Measurements from ENCODE around the gene RETN. TPM values are rescaled to one million over a fixed set of nuclear protein-coding genes. Genes with fewer than 3 reads are reported as not detected.

RETN gene
- total RNA-seq, 2 experiments from 2014 or later: not detected

GRCh38 chr19:7661744-7662538, 6.9 kb upstream of the RETN start:
- H3K36me3 Mint-ChIP-seq (ENCODE audit: low read depth): no peaks in the 10 kb centered on the region
- H3K9me3 ChIP-seq (ENCODE audit: control insufficient read depth in 1 of 2, insufficient read depth in 1 of 2, low read length in 2 of 2): no peaks in the 10 kb centered on the region
- ATAC-seq (ENCODE audit: poor library complexity): no peak
- CTCF ChIA-PET: interaction anchor here (0.7 kb wide), 1 partner anchor 503 kb away, joined by 3 read pairs; no protein-coding TSS in a partner anchor
- H3K4me1 ChIP-seq (ENCODE audit: insufficient read depth, low read length): peaks cover 20% of the 10 kb centered on the region
- no peak overlapping the region for H3K4me3 ChIP-seq (ENCODE audit: low read length)
- no peaks in the 10 kb centered on the region for H3K27me3 ChIP-seq (ENCODE audit: control insufficient read depth in 1 of 2, insufficient read depth in 2 of 2, low read length in 2 of 2)
- no peak for DNase-seq
- peaks cover 13% of the 10 kb centered on the region for H3K4me1 Mint-ChIP-seq (ENCODE audit: low read depth)
- POLR2A ChIA-PET: no interaction called here
- H3K27ac Mint-ChIP-seq: no peak overlapping the region
- no peaks in the 10 kb centered on the region for H3K9me3 Mint-ChIP-seq
- no peaks in the 10 kb centered on the region for H3K36me3 ChIP-seq (ENCODE audit: insufficient read depth, low read length)
- TF ChIP-seq, protein P1, sequence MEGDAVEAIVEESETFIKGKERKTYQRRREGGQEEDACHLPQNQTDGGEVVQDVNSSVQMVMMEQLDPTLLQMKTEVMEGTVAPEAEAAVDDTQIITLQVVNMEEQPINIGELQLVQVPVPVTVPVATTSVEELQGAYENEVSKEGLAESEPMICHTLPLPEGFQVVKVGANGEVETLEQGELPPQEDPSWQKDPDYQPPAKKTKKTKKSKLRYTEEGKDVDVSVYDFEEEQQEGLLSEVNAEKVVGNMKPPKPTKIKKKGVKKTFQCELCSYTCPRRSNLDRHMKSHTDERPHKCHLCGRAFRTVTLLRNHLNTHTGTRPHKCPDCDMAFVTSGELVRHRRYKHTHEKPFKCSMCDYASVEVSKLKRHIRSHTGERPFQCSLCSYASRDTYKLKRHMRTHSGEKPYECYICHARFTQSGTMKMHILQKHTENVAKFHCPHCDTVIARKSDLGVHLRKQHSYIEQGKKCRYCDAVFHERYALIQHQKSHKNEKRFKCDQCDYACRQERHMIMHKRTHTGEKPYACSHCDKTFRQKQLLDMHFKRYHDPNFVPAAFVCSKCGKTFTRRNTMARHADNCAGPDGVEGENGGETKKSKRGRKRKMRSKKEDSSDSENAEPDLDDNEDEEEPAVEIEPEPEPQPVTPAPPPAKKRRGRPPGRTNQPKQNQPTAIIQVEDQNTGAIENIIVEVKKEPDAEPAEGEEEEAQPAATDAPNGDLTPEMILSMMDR (IDR thresholded peaks at IDR 0.05): no peak
- intact Hi-C loops (cut with DNase I, micrococcal nuclease): no loop called here
- H3K4me3 Mint-ChIP-seq: no peak overlapping the region
- no peak overlapping the region for H3K27ac ChIP-seq (ENCODE audit: low read depth in 1 of 2, low read length in 2 of 2)
- peaks cover 3% of the 10 kb centered on the region for H3K27me3 Mint-ChIP-seq

DNA sequence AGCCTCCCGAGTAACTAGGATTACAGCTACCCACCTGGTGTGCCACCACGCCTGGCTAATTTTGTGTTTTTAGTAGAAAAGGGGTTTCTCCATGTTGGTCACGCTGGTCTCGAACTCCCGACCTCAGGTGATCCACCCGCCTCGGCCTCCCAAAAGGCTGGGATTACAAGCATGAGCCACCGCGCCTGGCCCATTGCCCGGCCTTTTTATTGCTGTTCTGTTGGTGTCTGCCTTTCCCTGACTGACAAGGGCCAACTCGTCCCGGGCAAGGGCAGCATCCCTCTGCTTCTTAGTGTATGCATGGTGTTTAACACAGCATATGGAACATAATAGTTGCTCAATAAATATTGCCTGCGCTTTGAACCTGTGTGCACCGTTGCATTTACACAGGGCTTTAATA, 6.2 kb upstream of the RETN start:
- Mint-ChIP-seq H3K36me3 (ENCODE audit: low read depth) (no peaks in the 10 kb centered on the region), H3K4me3 (no peak overlapping the region)
- CTCF ChIA-PET: interaction anchor here (0.7 kb wide), 1 partner anchor 504 kb away, joined by 3 read pairs; no protein-coding TSS in a partner anchor

DNA sequence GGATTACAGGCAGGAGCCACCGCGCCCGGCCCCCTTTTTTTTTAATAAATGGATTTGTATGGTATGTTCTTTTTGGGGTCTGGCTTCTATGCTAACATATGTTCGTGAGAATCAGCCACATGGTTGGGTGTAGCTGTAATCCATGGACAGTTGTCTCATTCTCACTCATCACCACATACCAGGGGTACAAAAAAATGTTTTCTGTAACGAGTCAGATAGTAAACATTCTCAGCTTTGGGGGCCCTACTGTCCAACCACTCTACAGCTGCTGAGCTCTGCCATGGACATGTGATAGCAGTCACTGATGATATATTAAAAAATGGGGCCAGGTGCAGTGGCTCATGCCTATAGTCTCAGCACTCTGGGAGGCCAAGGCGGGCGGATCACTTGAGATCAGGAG, 5.1 kb upstream of the RETN start:
- TF ChIP-seq, protein P1 (IDR thresholded peaks at IDR 0.05): no peak
- Mint-ChIP-seq H3K4me3 (no peak overlapping the region), H3K27me3 (peaks cover 6% of the 10 kb centered on the region), H3K36me3 (ENCODE audit: low read depth) (no peaks in the 10 kb centered on the region), H3K27ac (no peak overlapping the region), H3K9me3 (no peaks in the 10 kb centered on the region), H3K4me1 (ENCODE audit: low read depth) (no peaks in the 10 kb centered on the region)
- ChIA-PET CTCF (interaction anchor here (2.0 kb wide), 1 partner anchor 17 kb away, joined by 5 read pairs; the partner anchor contains the start of gene TRAPPC5), POLR2A (no interaction called here)
- H3K9me3 ChIP-seq (ENCODE audit: control insufficient read depth in 1 of 2, insufficient read depth in 1 of 2, low read length in 2 of 2): no peaks in the 10 kb centered on the region
- H3K27me3 ChIP-seq (ENCODE audit: control insufficient read depth in 1 of 2, insufficient read depth in 2 of 2, low read length in 2 of 2): no peaks in the 10 kb centered on the region
- H3K36me3 ChIP-seq (ENCODE audit: insufficient read depth, low read length): no peaks in the 10 kb centered on the region
- no peak overlapping the region for H3K27ac ChIP-seq (ENCODE audit: low read depth in 1 of 2, low read length in 2 of 2)
- H3K4me3 ChIP-seq (ENCODE audit: low read length): no peak overlapping the region
- ATAC-seq (ENCODE audit: poor library complexity) (no peak), DNase-seq (no peak)
- peaks cover 5% of the 10 kb centered on the region for H3K4me1 ChIP-seq (ENCODE audit: insufficient read depth, low read length)
- intact Hi-C loops (cut with DNase I, micrococcal nuclease): no loop called here

More for the DNA sequence above, 6.2 kb upstream of the RETN start:
- H3K9me3 ChIP-seq (ENCODE audit: control insufficient read depth in 1 of 2, insufficient read depth in 1 of 2, low read length in 2 of 2): no peaks in the 10 kb centered on the region
- no peak overlapping the region for H3K4me3 ChIP-seq (ENCODE audit: low read length)
- ATAC-seq (ENCODE audit: poor library complexity): no peak
- no peaks in the 10 kb centered on the region for H3K36me3 ChIP-seq (ENCODE audit: insufficient read depth, low read length)
- Mint-ChIP-seq H3K27me3 (peaks cover 6% of the 10 kb centered on the region), H3K4me1 (ENCODE audit: low read depth) (peaks cover 8% of the 10 kb centered on the region), H3K9me3 (no peaks in the 10 kb centered on the region), H3K27ac (no peak overlapping the region)
- DNase-seq: no peak
- H3K4me1 ChIP-seq (ENCODE audit: insufficient read depth, low read length): peaks cover 13% of the 10 kb centered on the region
- no peak overlapping the region for H3K27ac ChIP-seq (ENCODE audit: low read depth in 1 of 2, low read length in 2 of 2)
- POLR2A ChIA-PET: no interaction called here
- intact Hi-C loops (cut with DNase I, micrococcal nuclease): no loop called here
- TF ChIP-seq, protein P1 (IDR thresholded peaks at IDR 0.05): no peak
- no peaks in the 10 kb centered on the region for H3K27me3 ChIP-seq (ENCODE audit: control insufficient read depth in 1 of 2, insufficient read depth in 2 of 2, low read length in 2 of 2)
